GM18861 (cell line): ENCODE results near the gene PRSS27.
A peak's percentile ranks its signal among the peaks of the same experiment; 100 is the strongest.

Source experiments
- ATAC-seq: cut with Tn5 transposase; IDR thresholded peaks from one replicate; pipeline ENCODE4 v1.9.1; 2021; ENCODE audit not compliant: unreplicated experiment

Gene PRSS27

DNA sequence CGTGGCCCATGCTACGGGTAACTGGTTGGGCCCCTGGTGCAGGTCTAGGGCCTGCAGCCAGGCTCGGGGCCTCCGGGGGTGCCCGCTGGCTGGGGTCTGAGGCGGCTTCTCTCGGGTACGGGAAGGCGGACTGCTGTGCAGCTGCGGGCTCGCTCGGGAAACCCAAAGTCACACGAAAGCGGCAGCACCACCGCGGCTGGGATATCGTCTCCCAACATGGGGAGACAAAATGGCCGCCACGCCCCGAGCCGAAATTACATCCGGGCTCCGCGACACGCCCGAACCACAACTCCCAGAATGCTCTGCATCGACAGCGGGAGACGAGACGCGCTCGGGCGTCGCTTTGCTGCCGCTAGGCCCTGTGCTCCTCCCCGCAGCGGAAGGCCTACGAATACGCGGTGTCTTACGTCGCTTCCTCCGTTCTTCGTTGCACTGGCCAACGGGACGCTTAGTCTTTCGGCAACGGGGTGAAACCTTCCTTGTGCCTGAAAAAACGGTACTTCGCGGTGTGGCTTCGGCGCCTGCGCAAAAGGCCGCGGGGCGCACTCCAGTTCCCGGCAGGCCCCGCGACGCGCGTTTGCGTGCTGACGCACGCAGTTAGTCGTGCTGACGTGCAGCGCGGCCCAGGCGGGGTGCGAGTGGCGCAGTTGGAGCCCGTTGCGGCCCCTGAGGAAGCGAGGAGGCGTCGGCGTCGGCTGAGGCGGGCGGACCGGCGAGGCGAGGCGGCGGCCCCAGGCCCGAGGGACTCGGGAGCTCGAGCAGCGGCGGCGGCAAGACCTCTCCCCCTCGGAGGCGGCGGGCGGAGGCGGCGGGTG lies 32.2 kb upstream of the PRSS27 start, which contains the start of gene SRRM2:
Gene SRRM2, plus strand, starts transcription at position 604 of the 815 bp plus-strand sequence. CDS start 3,727 bp downstream, outside the sequence.
- ATAC-seq, result peak; percentile 69

DNA sequence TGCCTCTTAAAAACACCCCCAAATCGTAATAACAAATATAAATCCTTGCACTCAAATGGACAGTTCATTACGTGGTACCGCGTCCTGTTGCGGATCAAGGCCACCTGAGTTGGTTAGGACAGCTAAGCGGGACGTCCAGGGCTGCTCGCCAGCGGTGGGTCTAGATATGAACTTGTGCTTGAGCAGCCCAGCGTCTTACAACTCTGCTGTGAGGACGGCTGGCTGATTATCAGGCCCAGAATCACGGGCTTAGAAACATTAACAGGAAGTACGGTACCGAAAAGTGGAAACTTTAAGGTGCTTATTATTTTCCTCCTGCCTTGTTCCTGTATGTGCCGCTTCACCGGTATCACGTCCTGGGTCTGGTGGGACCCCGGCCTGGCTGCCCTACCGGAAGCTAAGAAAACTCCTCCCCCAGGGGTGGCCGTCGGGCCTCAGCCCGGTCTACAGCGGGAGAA lies 31.6 kb upstream of the PRSS27 start:
- peak; percentile 26 for ATAC-seq

DNA sequence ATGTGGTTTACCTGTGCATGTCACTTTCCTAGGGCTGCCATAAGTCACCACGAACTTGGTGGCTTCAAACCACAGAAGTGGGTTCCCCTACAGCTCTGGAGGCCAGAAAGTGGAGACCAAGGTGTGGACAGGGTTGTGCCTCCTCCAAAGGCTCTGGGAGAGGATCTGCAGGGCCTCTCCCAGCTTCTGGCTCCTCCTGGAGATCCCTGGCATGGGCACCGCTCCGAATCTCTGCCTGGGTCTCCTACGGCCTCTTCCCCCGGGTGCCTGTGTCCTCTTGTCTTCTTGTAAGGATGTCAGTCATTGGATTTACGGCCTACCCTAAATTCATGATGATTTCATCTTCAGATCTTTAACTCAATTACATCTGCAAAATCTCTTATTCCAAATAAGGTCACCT lies 29.9 kb upstream of the PRSS27 start:
- ATAC-seq, result no peak

DNA sequence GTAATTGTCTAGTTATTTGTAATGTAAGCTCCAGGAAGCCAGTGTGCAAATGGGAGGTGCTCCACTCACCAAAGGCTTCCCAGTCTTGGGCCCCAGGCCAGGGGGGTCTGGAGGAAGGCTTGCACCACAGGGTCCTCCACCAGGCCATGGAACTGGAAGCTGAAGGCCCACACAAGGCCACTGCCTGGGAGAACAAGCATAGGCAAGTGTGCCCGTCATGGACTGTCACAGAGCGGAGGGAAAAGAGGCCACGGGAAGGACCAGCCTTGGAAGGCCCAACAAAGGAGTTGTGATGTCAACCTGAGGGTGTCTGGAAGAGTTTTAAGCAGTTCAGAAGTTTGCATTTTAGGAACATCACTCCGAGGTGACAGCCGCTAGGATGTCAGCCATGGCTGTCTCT lies 29.5 kb upstream of the PRSS27 start:
- no peak for ATAC-seq

DNA sequence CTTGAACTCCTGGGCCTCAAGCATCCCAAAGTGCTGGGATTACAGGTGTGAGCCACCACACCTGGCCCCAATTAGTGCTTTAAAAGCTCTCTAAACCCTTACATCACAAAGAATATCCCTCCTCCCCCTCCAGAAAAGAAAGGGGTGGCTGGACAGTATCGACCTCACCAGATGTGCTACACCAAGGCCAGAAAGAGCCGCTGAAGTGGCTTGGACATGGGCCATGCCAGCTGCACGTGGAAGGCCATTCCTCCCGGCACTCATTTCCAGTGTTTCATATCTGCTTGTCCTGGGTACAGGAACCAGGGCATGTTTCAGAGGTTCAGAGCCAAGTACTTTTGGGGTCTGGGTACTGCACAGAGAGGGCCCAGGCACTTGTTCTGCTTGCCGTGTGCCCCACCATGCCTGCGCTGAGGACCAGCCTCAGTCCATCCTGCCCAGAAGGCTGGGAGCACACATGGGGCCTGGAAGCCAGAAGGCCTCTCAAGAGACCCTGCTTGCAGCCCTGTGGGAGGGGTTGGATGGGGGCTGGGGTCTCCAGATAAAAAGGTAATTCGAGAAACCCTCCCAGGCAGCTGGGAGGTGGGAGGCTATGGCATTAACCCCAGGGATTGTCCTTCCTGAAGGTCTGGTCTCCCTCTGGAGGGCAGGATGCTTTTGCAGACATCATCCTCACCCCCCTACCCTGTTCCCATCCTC lies 28.9 kb upstream of the PRSS27 start:
- ATAC-seq, result no peak

DNA sequence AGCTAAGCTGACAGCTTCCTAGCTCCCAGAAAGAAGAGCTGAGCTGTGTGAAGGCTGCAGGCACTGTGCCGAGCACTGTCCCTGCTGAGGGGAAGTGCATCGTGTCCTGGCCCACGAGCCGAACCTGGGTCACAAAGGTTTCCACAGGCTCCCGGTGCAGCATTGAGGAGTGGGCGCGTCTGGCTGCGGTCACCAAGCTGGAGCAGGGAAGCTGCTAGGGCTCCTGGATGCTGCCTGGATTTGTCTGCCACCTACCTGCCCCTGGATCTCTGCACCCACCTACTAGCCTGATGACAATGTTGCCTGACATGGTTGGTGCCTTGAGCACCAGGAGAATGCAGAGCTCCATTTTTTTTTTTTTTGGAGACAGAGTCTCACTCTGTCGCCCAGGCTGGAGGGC lies 25.9 kb upstream of the PRSS27 start:
- ATAC-seq, result no peak

DNA sequence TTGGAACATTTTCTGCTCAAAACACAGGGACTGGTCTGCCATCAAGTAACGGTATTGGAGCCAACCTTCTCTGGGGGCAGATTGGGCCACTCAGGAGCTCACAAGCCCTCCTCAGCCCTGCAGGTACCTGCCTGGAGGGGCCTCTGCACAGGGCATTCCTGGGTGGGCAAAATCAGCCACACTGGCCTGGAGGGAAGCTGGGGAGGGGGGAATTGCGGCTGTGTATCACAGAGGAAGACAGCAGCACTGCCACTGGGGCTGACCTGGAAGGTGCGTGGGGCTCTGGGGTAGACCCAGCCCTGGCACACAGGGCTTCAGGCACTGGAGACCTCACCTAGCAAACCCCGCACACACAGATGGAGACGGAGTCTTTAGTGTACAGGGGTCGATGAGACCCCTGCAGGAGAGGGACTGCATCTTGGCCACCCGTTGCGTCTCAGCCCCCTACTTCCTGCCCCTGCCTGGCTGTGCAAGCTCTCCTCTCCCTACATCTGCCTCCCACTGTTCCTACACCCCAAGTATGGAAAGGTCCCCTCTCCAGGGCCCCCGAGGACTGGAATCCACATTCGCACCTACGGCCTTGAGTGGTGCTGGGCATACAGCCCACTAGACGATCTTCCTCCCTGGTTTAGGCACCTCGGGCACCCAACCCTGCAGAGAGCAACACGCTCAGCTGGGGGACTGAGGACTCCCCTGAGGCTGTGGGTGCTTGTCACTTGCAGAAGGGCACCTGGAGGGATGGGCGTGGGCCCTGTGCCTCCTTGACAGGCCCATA lies 25.3 kb upstream of the PRSS27 start:
- no peak for ATAC-seq

DNA sequence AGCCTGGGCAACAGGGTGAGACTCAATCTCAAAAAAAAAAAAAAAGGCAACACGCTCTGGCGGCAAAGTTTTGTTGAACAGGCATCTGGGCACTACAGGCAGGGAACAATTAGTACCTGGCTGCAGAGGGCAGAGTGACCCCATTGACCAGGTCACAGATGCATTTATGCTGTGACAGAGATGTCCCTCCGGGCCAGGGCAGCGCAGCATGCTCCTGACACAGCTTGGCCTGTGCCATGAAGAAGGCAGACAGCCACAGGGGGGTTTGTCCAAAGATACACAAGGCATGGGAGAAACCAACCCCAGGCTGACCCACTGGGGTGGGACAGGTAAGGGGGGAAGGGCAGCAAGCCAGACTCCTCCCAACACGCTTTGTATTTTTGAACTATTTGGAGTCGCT lies 24.7 kb upstream of the PRSS27 start:
- ATAC-seq, result no peak

DNA sequence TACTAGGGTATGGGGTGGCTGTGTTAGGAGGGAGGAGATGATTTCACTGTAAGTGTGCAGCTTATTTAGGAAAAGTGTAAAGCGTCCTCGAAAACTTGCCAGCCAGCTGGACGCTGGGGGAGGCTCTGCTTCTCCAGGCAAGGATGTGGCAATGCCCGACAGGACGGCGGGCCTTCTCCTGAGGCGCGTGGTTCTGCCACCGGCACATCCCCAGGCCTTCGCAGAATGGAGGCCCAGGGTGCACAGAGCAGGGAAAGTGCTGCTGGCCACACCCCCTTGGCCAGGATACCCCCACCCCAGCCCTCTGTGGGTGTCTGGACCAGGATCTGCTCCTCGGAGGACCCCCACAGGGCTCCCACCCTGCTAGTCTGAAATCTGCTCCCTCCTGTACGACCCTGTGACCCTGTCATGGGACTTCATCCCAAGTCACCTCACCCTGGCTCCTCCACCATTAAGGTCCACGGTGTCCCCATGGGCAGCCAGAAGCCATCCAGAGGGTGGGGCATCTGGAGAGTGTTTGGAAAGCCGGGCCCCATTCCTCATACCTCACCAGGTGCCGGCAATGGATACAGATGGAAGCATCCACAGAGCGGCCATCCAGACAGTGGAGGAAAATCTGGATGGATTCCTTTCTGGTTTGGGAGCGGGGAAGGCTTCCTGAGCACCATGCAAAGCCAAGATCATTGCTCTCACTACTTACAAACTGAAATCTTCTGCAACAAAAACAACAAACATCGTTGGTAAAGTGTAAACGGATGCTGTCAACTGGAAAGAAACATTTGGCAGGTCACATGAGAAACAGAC lies 23.2 kb upstream of the PRSS27 start:
- ATAC-seq, result no peak

DNA sequence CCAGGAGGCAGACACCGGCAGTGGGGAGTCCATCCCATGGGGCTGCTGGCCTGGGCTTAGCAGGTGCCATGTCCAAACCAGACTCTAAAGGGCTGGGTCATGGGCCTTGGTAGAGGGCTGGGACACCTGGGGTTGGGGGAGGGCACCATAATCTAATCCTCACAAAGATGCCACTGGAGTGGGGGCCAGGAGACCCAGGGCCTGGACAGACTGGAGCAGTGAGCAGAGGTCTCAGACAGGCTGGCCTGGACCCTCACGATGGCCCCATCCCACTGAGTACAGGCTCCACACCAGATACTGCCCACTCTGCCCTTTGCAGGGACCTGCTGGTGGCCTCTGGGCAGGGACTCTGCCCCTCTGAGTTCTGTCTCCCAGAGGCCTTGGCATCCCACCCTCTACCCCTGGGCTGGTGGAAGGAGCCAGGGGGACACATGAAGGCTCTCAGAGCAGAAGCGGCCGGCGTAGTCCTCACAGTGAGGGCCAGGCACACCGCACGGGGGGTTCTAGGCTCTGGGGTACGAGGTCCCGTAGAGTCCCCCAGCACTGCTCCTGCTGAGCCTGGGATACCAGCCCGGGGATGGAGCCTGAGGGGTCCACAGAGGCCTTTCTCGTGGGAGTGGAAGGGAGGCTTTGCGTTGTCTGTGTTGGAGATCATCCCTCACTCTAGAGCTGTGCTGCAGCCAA lies 22.4 kb upstream of the PRSS27 start:
- no peak for ATAC-seq

DNA sequence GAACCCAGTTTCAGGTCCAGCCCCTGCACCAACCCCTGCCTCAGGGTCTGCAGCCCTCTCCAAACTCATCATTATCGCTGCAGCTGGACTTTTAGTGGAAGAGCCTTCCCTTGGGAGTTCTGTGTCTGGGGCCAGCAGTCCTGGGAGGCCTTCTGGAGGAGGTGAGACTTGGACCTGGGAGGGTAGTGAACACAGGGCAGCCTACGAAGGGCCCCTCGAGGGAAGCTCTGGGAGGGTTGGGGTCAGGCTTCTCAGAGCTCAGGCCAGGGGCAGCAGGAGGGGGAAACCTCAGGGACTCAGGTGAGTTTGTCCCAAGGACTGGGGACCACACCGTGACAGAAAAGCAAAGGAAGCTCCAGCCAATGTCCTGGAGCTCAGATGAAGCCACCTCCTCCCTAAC lies 21.1 kb upstream of the PRSS27 start:
- no peak for ATAC-seq

DNA sequence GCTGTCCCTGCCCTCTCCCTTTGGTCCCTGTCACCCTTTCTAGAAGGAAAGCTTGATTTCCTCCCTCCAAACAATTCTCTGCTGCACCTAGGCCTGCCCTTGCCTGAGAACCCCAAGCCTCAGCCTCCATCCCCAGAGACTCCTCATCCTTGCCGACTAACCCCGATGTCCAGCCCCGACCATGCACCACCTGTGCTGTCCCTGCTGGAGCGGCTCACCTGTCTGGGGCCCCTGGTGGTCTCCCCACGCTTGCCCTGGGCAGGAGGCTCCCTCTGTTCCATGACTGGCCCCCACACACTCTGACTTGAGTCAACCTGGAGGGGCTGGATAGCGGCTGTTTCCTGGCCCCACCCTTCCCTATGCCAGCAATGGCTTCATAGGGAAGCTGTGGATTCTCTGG lies 20.5 kb upstream of the PRSS27 start:
- ATAC-seq, result no peak

DNA sequence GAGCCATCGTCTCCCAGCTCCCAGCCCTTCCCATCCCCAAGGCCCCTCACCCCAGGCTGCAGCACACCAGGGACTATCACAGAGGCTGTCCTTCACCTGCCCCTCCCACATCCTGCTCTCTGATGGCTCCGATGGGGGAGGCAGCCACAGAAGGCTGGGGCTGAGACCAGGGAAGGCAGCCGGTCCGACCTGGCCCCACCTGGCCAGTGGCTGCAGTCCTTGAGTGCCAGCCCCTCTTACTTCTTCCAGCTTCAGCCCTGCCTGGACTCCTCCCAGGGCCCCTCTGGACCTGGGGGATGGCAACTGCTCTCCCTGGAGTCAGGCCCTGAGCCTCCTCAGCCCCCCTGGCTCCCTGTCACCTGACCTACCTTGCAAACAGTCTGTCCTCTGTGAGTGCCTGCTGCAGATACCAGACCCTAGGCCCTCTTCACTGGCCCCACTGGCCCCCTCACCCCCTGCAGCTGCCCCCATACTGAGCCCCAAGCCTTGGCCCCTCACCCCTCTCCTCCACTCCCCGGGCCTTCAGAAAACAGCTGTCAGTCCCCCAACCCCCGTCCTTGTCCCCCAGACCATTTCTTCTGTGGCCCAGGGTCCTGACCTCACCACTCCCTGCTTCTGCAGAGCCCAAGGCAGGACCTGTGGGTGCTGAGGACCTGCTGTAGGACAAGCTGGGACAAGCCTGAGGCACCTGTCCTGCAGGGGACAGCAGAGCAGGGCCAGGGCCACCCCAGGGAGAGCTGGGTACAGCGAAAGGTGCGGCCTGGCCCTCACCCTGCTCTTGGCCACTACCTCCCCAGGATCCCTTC lies 19.8 kb upstream of the PRSS27 start:
- no peak for ATAC-seq

DNA sequence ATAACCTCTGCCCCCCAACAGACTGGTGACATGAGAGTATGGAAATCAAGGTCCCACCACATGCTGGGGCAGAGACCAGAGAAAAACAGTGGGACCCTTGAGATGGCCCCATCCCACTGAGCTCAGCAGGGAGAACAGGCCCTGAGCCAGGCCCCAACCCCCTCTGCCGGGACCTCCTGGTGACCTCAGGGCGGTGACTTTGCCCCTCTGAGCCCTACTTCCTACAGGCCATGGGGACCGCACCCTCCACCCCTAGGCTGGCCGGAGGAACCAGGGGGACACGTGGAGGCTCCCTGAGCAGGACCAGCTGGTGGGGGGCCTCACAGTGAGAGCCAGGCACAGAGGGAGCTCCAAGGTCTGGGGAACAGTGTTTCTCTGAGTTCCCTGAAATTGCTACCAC lies 18.6 kb upstream of the PRSS27 start:
- no peak for ATAC-seq

DNA sequence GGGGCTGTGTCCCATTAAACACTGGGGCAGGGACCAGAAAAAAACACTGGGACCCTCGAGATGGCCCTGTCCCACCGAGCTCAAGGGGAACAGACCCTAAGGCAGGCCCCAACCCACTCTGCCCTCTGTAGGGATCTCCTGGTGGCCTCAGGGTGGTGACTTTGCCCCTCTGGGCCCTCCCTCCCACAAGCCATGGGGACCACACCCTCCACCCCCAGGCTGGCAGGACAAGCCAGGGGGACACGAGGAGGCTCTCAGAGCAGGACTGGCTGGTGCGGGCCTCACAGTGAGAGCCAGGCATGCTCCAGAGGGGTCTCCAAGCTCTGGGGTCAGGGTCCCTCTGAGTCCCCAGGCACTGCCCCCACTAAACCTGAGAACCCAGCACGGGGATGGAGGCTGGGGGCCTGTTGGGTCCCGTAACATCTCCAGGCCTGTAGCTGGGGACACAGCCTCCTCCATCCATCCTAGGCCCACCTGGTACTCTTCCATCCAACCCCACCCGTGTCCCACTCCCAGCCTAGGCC lies 17.9 kb upstream of the PRSS27 start:
- no peak for ATAC-seq

DNA sequence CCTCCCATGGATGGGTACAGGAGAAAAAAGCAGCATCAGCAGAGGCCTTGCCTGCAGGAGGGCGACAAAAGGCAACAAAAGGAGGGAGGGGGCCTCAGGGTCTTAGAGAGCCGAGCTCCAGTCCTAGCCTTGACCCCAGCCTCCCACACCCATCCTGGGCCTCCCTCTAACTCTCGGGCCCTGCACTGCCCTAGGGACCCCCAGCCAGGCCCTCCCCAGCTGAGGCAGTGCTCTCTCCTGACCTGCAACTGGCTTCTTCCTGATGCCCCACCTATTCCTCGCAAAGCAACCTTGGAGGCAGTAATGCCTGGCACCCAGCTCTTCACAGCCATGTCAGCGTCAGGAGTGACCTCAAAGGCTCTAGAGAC lies 17.2 kb upstream of the PRSS27 start:
- ATAC-seq, result no peak

DNA sequence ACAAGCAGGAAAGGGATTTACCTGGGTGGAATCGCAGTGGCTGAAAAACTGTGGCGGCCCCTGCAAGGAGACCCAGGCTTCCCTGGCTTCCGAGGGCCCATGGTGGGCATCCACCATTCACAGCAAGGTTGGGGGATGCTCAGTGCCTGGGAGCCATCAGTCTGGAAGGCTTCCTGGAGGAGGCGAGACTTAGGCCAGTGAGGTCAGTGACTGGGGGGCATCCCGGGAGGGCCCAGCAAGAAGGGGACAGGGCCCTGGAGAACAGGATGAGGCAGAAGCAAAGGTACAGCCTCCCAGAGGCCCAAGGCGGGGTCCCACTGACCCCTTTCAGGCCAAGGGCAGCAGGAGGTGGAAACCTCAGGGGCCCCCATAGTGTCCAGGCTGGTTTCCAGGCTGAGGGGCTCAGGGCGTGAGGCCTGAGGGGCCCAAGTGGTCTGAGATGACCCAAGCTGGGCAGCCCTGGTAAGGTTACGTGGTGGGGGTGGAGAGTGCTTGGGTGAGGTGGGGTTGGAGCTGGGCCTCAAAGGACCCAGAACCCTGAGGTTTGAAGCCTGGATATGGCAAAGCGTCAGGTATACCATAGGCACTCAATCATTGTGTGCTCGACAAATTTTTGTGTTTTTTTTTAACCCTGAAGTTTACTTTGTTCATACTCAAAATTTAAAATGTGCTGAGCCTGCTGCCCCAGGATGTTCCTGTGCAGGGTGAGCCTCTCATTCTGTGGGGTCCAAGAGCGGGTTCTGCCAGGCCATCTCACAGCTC lies 16.6 kb upstream of the PRSS27 start:
- ATAC-seq, result no peak

DNA sequence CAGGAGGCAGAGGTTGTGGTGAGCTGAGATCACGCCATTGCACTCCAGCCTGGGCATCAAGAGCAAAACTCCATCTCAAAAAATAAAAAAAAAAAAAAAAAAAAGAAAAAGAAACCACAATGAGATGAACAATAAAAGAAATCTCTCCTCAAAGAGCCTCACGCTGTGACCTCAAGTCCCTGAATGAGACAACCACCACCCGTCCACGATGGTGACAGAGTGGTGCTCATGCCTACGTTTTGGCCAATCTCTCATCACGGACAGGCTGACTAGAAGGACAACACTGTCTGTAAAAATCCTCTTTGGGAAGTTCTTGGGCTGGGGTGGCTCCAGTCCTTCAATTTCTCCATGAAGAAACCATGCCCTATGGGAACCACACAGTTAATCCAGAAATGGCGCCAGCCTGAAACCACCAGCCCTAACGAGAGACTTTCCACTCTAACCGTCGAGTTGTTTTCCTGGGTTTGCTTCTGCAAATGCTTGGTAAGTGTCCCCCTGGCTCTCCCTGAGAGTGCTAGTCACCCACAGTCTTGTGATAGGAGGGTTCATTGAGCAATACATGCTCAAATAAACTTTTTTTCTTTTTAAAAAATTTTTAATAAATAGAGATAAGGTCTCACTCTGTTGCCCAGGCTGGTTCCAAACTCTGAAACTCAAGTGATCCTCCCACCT lies 15.0 kb upstream of the PRSS27 start:
- no peak for ATAC-seq
